ENCODE data around the gene LONP1.

The LONP1 gene

DNA sequence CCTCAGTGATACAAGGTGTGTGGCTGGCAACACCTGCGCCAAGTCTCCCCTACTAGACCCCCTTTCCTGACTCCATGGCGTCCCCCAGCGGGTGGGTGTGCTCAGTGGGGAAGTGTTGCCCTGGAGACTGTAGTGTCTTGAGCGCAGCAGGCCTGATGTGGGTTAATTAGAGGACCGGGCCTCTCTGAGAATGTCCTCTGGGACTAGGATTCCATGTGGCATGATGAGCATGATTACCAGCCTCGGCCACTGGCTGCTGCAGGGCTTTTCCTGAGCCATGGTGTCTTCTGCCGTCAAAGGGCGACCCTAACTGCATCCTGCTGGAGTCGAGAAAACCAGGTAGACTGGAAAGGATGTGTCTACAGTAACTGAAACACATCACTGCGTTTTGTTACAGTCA lies 67.7 kb downstream of the LONP1 start:
- Histone ChIP-seq H3K9me2 (replicated peaks; ENCODE audit: insufficient read depth, low read length) (no peaks in the 10 kb centered on the region), H3K27me3 (replicated peaks; ENCODE audit: insufficient read depth, low read length) (no peaks in the 10 kb centered on the region), H3K9me3 (replicated peaks; ENCODE audit: insufficient read depth, low read length) (no peaks in the 10 kb centered on the region), H3K9ac (ENCODE audit: low read length) (no peak overlapping the region), H3K27ac (ENCODE audit: low read length) (no peak overlapping the region), H3F3A (ENCODE audit: insufficient read depth, low read length) (no peaks in the 10 kb centered on the region), H3K4me3 (ENCODE audit: low read length) (no peak overlapping the region), H3K79me2 (ENCODE audit: low read length) (peaks cover 62% of the 10 kb centered on the region), H3K4me2 (ENCODE audit: low read depth, low read length) (no peak overlapping the region), H4K20me1 (ENCODE audit: insufficient read depth, low read length) (peaks cover 9% of the 10 kb centered on the region; the same call in 1 of the 2 replicates), H3K36me3 (replicated peaks; ENCODE audit: insufficient read depth, low read length) (peaks cover 62% of the 10 kb centered on the region), H2AFZ (ENCODE audit: low read length) (no peak overlapping the region), H3K4me1 (ENCODE audit: low read length) (no peaks in the 10 kb centered on the region)
- TF ChIP-seq EZH2 (optimal IDR thresholded peaks at IDR 0.05; ENCODE audit: low read depth, low read length) (no peak), EZH2phosphoT487 (IDR thresholded peaks at IDR 0.05; ENCODE audit: low read length) (no peak)
- TF ChIP-seq, protein P1, sequence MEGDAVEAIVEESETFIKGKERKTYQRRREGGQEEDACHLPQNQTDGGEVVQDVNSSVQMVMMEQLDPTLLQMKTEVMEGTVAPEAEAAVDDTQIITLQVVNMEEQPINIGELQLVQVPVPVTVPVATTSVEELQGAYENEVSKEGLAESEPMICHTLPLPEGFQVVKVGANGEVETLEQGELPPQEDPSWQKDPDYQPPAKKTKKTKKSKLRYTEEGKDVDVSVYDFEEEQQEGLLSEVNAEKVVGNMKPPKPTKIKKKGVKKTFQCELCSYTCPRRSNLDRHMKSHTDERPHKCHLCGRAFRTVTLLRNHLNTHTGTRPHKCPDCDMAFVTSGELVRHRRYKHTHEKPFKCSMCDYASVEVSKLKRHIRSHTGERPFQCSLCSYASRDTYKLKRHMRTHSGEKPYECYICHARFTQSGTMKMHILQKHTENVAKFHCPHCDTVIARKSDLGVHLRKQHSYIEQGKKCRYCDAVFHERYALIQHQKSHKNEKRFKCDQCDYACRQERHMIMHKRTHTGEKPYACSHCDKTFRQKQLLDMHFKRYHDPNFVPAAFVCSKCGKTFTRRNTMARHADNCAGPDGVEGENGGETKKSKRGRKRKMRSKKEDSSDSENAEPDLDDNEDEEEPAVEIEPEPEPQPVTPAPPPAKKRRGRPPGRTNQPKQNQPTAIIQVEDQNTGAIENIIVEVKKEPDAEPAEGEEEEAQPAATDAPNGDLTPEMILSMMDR (IDR thresholded peaks at IDR 0.05; ENCODE audit: low read length), result no peak
- no peak for DNase-seq

DNA sequence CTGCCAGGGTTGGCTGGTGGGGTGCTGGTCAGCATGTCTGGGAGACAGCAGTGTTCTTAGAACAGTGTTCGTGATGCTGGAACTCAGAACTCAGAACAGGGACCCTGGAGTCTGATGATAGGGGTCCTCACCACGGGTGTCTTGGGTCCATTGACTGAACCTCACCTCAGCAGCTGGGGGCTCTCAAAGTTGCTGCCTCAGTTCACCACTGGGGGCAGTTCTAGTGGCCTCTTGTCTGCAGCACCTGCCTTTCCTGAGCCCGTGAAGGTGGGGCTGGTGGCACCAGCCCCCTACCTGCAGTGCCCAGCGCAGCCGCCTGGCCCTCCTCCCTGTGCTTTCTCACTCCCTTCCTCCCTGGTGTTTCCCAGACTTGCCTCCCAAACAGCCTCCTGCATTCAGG lies 68.6 kb downstream of the LONP1 start:
- DNase-seq, result no peak
- H3F3A ChIP-seq (ENCODE audit: insufficient read depth, low read length), result no peaks in the 10 kb centered on the region
- peaks cover 15% of the 10 kb centered on the region for H4K20me1 ChIP-seq (ENCODE audit: insufficient read depth, low read length)
- peaks cover 67% of the 10 kb centered on the region for H3K36me3 ChIP-seq (replicated peaks; ENCODE audit: insufficient read depth, low read length)
- H3K9ac ChIP-seq (ENCODE audit: low read length), result no peak overlapping the region
- no peak overlapping the region for H3K4me2 ChIP-seq (ENCODE audit: low read depth, low read length)
- no peak overlapping the region for H2AFZ ChIP-seq (ENCODE audit: low read length)
- H3K27ac ChIP-seq (ENCODE audit: low read length), result no peak overlapping the region
- TF ChIP-seq, protein P1 (IDR thresholded peaks at IDR 0.05; ENCODE audit: low read length), result no peak
- TF ChIP-seq EZH2phosphoT487 (IDR thresholded peaks at IDR 0.05; ENCODE audit: low read length), result no peak
- peaks cover 67% of the 10 kb centered on the region for H3K79me2 ChIP-seq (ENCODE audit: low read length)
- no peaks in the 10 kb centered on the region for H3K9me3 ChIP-seq (replicated peaks; ENCODE audit: insufficient read depth, low read length)
- H3K4me3 ChIP-seq (ENCODE audit: low read length), result no peak overlapping the region
- H3K27me3 ChIP-seq (replicated peaks; ENCODE audit: insufficient read depth, low read length), result no peaks in the 10 kb centered on the region
- H3K4me1 ChIP-seq (ENCODE audit: low read length), result no peaks in the 10 kb centered on the region
- no peaks in the 10 kb centered on the region for H3K9me2 ChIP-seq (replicated peaks; ENCODE audit: insufficient read depth, low read length)

- H3K4me2 ChIP-seq (ENCODE audit: low read depth, low read length), result no peak overlapping the region
- H3F3A ChIP-seq (ENCODE audit: insufficient read depth, low read length), result no peaks in the 10 kb centered on the region
- H3K36me3 ChIP-seq (replicated peaks; ENCODE audit: insufficient read depth, low read length), result peaks cover 57% of the 10 kb centered on the region
- H3K27me3 ChIP-seq (replicated peaks; ENCODE audit: insufficient read depth, low read length), result no peaks in the 10 kb centered on the region
- H3K79me2 ChIP-seq (ENCODE audit: low read length), result peaks cover 79% of the 10 kb centered on the region
- no peak overlapping the region for H3K4me3 ChIP-seq (ENCODE audit: low read length)
- H2AFZ ChIP-seq (ENCODE audit: low read length), result no peak overlapping the region
- no peak for DNase-seq
- peaks cover 30% of the 10 kb centered on the region for H4K20me1 ChIP-seq (ENCODE audit: insufficient read depth, low read length)
- H3K27ac ChIP-seq (ENCODE audit: low read length), result no peak overlapping the region
- H3K9me2 ChIP-seq (replicated peaks; ENCODE audit: insufficient read depth, low read length), result no peaks in the 10 kb centered on the region
- H3K9ac ChIP-seq (ENCODE audit: low read length), result no peak overlapping the region
- no peaks in the 10 kb centered on the region for H3K4me1 ChIP-seq (ENCODE audit: low read length)
- TF ChIP-seq, protein P1 (IDR thresholded peaks at IDR 0.05; ENCODE audit: low read length), result no peak
- TF ChIP-seq EZH2phosphoT487 (IDR thresholded peaks at IDR 0.05; ENCODE audit: low read length) (no peak), EZH2 (optimal IDR thresholded peaks at IDR 0.05; ENCODE audit: low read depth, low read length) (no peak)
- no peaks in the 10 kb centered on the region for H3K9me3 ChIP-seq (replicated peaks; ENCODE audit: insufficient read depth, low read length)
Measured at GRCh38 chr19:5648464-5648863, 71.5 kb downstream of the LONP1 start.
